Trophoblast cell (in vitro differentiated cells and primary cell): ENCODE results near the gene TMEM150C.

Experiments
- DNase-seq, 2 donors: peaks; one replicate each; pipeline ENCODE4 v3.0.0-alpha.2; 2016
- H2AFZ ChIP-seq: 2 replicates; pipeline ENCODE4 v1.6.1; 2013; ENCODE audit warnings: low read length, moderate library complexity, mild to moderate bottlenecking; ENCODE audit not compliant: insufficient read depth, poor library complexity
- H2AK5ac ChIP-seq: 2 replicates; pipeline ENCODE4 v1.6.1; 2013; ENCODE audit warnings: mild to moderate bottlenecking, low read length
- H2BK120ac ChIP-seq: 2 replicates; pipeline ENCODE4 v1.6.1; 2013; ENCODE audit warnings: low read length, mild to moderate bottlenecking, moderate library complexity; ENCODE audit not compliant: insufficient read depth, poor library complexity
- H2BK12ac ChIP-seq: 2 replicates; pipeline ENCODE4 v1.6.1; 2013; ENCODE audit warnings: mild to moderate bottlenecking, low read length, moderate library complexity
- H2BK5ac ChIP-seq: 2 replicates; pipeline ENCODE4 v1.6.1; 2013; ENCODE audit warnings: low read length, low read depth, moderate library complexity, mild to moderate bottlenecking; ENCODE audit not compliant: poor library complexity
- H3K14ac ChIP-seq: 2 replicates; pipeline ENCODE4 v1.6.1; 2013; ENCODE audit warnings: mild to moderate bottlenecking, low read length
- H3K18ac ChIP-seq: 2 replicates; pipeline ENCODE4 v1.6.1; 2013; ENCODE audit warnings: mild to moderate bottlenecking, low read length
- H3K23ac ChIP-seq: 2 replicates; pipeline ENCODE4 v1.6.1; 2013; ENCODE audit warnings: low read length
- H3K27ac ChIP-seq: 2 replicates; pipeline ENCODE4 v1.5.1; 2013; ENCODE audit warnings: low read depth, mild to moderate bottlenecking, inconsistent platforms, low read length, moderate library complexity
- H3K27me3 ChIP-seq: 2 replicates; pipeline ENCODE4 v1.6.1; 2013; ENCODE audit warnings: inconsistent platforms, mild to moderate bottlenecking, low read length, moderate library complexity; ENCODE audit not compliant: insufficient read depth
- H3K36me3 ChIP-seq, 2 experiments: 1 replicate in 1 of 2; 2 replicates in 1 of 2; pipeline ENCODE4 v1.6.1; 2013; ENCODE audit warnings: low read length in 2 of 2, mild to moderate bottlenecking in 2 of 2, moderate library complexity in 1 of 2; ENCODE audit not compliant: insufficient read depth in 2 of 2, control insufficient read depth in 1 of 2
- H3K4ac ChIP-seq: 2 replicates; pipeline ENCODE4 v1.6.1; 2013; ENCODE audit warnings: low read depth, mild to moderate bottlenecking, low read length, moderate library complexity
- H3K4me1 ChIP-seq, 2 experiments: 1 replicate in 1 of 2; 2 replicates in 1 of 2; pipeline ENCODE4 v1.6.1; 2013; ENCODE audit warnings: low read length in 2 of 2, mild to moderate bottlenecking in 2 of 2, moderate library complexity in 1 of 2; ENCODE audit not compliant: insufficient read depth in 2 of 2, control insufficient read depth in 1 of 2
- H3K4me2 ChIP-seq: 2 replicates; pipeline ENCODE4 v1.6.1; 2013; ENCODE audit warnings: inconsistent platforms, mild to moderate bottlenecking, low read length, moderate library complexity
- H3K4me3 ChIP-seq: 2 replicates; pipeline ENCODE4 v1.5.1; 2013; ENCODE audit warnings: mild to moderate bottlenecking, low read depth, low read length, inconsistent platforms
- H3K79me1 ChIP-seq: one replicate; pipeline ENCODE4 v1.6.1; 2013; ENCODE audit warnings: low read length
- H3K79me2 ChIP-seq: 2 replicates; pipeline ENCODE4 v1.6.1; 2013; ENCODE audit warnings: low read length, mild to moderate bottlenecking; ENCODE audit not compliant: control insufficient read depth, insufficient read depth, poor library complexity
- H3K9ac ChIP-seq: 2 replicates; pipeline ENCODE4 v1.6.1; 2013; ENCODE audit warnings: mild to moderate bottlenecking, low read length
- H3K9me3 ChIP-seq: 2 replicates; pipeline ENCODE4 v1.6.1; 2013; ENCODE audit warnings: low read depth, mild to moderate bottlenecking, control low read depth, inconsistent platforms, low read length; ENCODE audit not compliant: insufficient read depth
- H4K12ac ChIP-seq: 2 replicates; pipeline ENCODE4 v1.6.1; 2013; ENCODE audit warnings: low read depth, mild to moderate bottlenecking, low read length, moderate library complexity
- H4K8ac ChIP-seq: 2 replicates; pipeline ENCODE4 v1.6.1; 2013; ENCODE audit warnings: low read depth, mild to moderate bottlenecking, low read length, moderate library complexity
- H4K91ac ChIP-seq: one replicate; pipeline ENCODE4 v1.6.1; 2013; ENCODE audit warnings: low read depth, mild to moderate bottlenecking, low read length, moderate library complexity
- WGBS: extraction: QIAGEN DNeasy Blood & Tissue Kit; methylation state at CpG from one replicate; pipeline ENCODE4 v1.1.7; 2013; ENCODE audit warnings: missing lambda C conversion rate; ENCODE audit not compliant: insufficient read length, insufficient coverage; ENCODE audit errors: extremely low coverage; 5-methylcytosine and 5-hydroxymethylcytosine counted together

The TMEM150C gene

DNA sequence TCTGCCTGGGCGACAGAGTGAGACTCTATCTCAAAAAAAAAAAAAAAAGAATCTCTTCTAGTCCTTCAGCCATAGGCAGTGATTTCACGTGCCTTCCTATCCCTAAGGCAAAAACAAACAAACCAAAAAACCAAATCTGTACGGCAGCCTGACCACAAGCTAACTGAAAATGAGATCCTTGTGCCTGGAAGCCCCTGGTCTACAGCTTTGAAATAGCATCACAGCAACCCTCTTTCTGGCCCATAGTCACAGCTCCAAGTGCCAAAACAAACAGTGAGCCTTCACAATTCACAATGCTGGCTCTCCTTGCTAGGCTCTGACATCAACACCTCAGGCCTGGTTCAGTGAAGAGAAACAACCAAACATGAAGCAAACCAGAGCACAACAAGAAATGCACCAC lies 46.1 kb downstream of the TMEM150C start:
- DNase-seq, result no peak
- H3K79me2 ChIP-seq, result no peaks in the 10 kb centered on the region
- H2AFZ ChIP-seq, result no peak overlapping the region
- H3K18ac ChIP-seq, result no peak overlapping the region
- no peak overlapping the region for H3K23ac ChIP-seq
- no peaks in the 10 kb centered on the region for H3K36me3 ChIP-seq
- no peaks in the 10 kb centered on the region for H3K27me3 ChIP-seq
- no peak overlapping the region for H2AK5ac ChIP-seq
- H3K27ac ChIP-seq, result no peak overlapping the region
- no CpG with 5 or more reads among the region's 3 CpGs for WGBS
- H3K4me2 ChIP-seq, result no peak overlapping the region
- no peak overlapping the region for H2BK12ac ChIP-seq
- no peak overlapping the region for H2BK120ac ChIP-seq
- H3K4me3 ChIP-seq, result no peak overlapping the region
- H4K8ac ChIP-seq, result peak overlapping the region; percentile 1
- H4K12ac ChIP-seq, result no peak overlapping the region
- H3K4me1 ChIP-seq, result peaks cover 5 to 9% of the 10 kb centered on the region in 2 experiments
- no peaks in the 10 kb centered on the region for H3K79me1 ChIP-seq
- H3K9me3 ChIP-seq, result peaks cover 1% of the 10 kb centered on the region
- no peak overlapping the region for H3K4ac ChIP-seq
- no peak overlapping the region for H3K9ac ChIP-seq
- no peak overlapping the region for H2BK5ac ChIP-seq
- H4K91ac ChIP-seq, result peak overlapping the region; percentile 4
- H3K14ac ChIP-seq, result no peak overlapping the region

DNA sequence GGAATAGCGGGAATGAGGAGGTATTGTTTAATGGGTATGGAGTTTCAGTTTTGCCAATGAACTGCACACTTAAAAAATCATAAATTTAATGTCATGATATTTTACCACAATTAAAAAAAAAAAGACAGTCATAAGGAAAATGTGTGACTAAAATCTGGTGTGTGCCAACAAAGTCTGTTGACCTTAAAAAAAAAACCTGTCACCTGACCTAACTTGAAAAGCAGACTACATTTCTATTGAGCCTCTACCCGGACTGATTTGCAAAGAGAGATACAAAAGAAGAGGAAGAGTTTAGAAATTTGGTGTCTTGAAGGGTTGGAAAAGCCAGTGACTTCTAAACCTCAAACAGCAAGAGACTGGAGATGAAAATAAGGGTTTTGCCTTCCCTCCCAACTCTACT lies 48.4 kb downstream of the TMEM150C start:
- H4K91ac ChIP-seq, result no peak overlapping the region
- no peak overlapping the region for H3K4me2 ChIP-seq
- no peak overlapping the region for H4K12ac ChIP-seq
- no peak overlapping the region for H2BK5ac ChIP-seq
- no peak overlapping the region for H2AK5ac ChIP-seq
- no peak overlapping the region for H2BK120ac ChIP-seq
- no peak overlapping the region for H3K4me3 ChIP-seq
- no peak overlapping the region for H2AFZ ChIP-seq
- no CpG with 5 or more reads among the region's 2 CpGs for WGBS
- H3K36me3 ChIP-seq, result no peaks in the 10 kb centered on the region
- no peak for DNase-seq
- H3K27ac ChIP-seq, result no peak overlapping the region
- no peak overlapping the region for H3K14ac ChIP-seq
- no peak overlapping the region for H3K23ac ChIP-seq
- H3K27me3 ChIP-seq, result no peaks in the 10 kb centered on the region
- no peak overlapping the region for H2BK12ac ChIP-seq
- H3K18ac ChIP-seq, result no peak overlapping the region
- H3K4me1 ChIP-seq, result peaks cover 3 to 7% of the 10 kb centered on the region in 2 experiments
- no peaks in the 10 kb centered on the region for H3K79me1 ChIP-seq
- no peaks in the 10 kb centered on the region for H3K79me2 ChIP-seq
- H3K9me3 ChIP-seq, result peaks cover 1% of the 10 kb centered on the region
- H3K9ac ChIP-seq, result no peak overlapping the region
- no peak overlapping the region for H4K8ac ChIP-seq
- no peak overlapping the region for H3K4ac ChIP-seq

DNA sequence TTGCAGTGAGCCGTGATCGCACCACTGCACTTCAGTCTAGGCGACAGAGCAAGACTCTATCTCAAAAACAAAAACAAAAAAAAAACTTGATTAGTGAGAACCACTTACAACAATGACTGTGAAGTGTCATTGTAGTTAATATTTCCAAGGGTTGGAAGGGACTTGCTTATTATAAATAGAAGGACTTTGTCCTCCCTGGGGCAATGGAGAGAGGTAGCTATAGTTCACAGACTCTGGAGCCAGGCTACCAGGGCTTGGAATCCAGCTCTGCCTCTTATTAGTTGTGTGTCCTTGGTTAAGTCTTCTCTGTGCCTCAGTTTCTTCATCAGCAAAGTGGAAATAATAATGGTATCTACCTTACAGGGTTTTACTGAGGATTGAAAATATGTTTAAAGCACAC lies 51.6 kb downstream of the TMEM150C start:
- H3K4ac ChIP-seq, result no peak overlapping the region
- H2BK120ac ChIP-seq, result no peak overlapping the region
- H3K79me2 ChIP-seq, result no peaks in the 10 kb centered on the region
- no peak overlapping the region for H4K12ac ChIP-seq
- no peak overlapping the region for H2BK5ac ChIP-seq
- no peak overlapping the region for H2AK5ac ChIP-seq
- H3K27ac ChIP-seq, result no peak overlapping the region
- no peaks in the 10 kb centered on the region for H3K79me1 ChIP-seq
- no peaks in the 10 kb centered on the region for H3K27me3 ChIP-seq
- no peak overlapping the region for H3K9ac ChIP-seq
- no peak overlapping the region for H2BK12ac ChIP-seq
- no peaks in the 10 kb centered on the region for H3K36me3 ChIP-seq
- no peak overlapping the region for H3K23ac ChIP-seq
- DNase-seq, result no peak
- H3K4me3 ChIP-seq, result no peak overlapping the region
- no peak overlapping the region for H2AFZ ChIP-seq
- H4K8ac ChIP-seq, result no peak overlapping the region
- H3K4me2 ChIP-seq, result no peak overlapping the region
- no peak overlapping the region for H3K18ac ChIP-seq
- H3K9me3 ChIP-seq, result peaks cover 1% of the 10 kb centered on the region
- H3K4me1 ChIP-seq, result no peaks in the 10 kb centered on the region
- WGBS, result no CpG with 5 or more reads among the region's 3 CpGs
- H4K91ac ChIP-seq, result no peak overlapping the region
- no peak overlapping the region for H3K14ac ChIP-seq

DNA sequence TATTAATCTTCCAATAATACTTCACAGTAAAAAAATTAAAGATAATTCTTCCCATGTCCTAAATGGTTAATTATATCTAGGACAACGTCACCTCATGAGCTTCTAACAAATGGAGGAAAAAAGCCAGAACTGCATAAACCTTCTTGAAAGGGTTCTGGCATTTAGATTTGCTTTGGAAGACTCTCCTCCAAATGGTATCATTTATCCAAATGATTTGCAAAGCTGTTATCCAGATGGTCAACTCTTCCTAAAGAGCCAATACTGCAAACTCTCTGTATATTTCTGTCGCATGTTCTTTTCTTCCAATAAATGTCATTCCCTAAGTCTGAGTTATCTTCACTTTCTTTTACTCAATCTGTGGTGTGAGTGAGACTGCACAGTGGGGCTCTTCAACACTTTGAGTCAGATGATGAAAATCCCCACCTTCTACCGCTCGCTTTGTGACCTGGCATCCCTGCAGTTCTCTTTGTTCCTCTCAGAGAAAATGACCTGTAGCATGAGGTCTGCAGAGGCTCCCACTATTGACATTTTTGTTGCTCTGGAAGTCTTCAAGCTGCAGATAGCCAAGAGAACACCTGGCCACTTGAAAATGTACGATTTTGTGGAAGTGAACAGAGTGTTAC lies 52.9 kb downstream of the TMEM150C start:
- H2AK5ac ChIP-seq, result no peak overlapping the region
- no peak overlapping the region for H2BK12ac ChIP-seq
- no peak overlapping the region for H4K8ac ChIP-seq
- no peak overlapping the region for H3K27ac ChIP-seq
- H4K12ac ChIP-seq, result no peak overlapping the region
- no peak overlapping the region for H3K18ac ChIP-seq
- H3K36me3 ChIP-seq, result no peaks in the 10 kb centered on the region
- no peak for DNase-seq
- H3K23ac ChIP-seq, result no peak overlapping the region
- H3K4me1 ChIP-seq, result no peaks in the 10 kb centered on the region
- no peak overlapping the region for H3K9ac ChIP-seq
- H3K79me1 ChIP-seq, result no peaks in the 10 kb centered on the region
- H3K14ac ChIP-seq, result no peak overlapping the region
- no peaks in the 10 kb centered on the region for H3K9me3 ChIP-seq
- H3K4me2 ChIP-seq, result no peak overlapping the region
- H2AFZ ChIP-seq, result no peak overlapping the region
- no peaks in the 10 kb centered on the region for H3K27me3 ChIP-seq
- no CpG with 5 or more reads among the region's 5 CpGs for WGBS
- H4K91ac ChIP-seq, result no peak overlapping the region
- H3K79me2 ChIP-seq, result no peaks in the 10 kb centered on the region
- no peak overlapping the region for H2BK120ac ChIP-seq
- H3K4ac ChIP-seq, result no peak overlapping the region
- H3K4me3 ChIP-seq, result no peak overlapping the region
- H2BK5ac ChIP-seq, result no peak overlapping the region
